Measurements from ENCODE around the gene HMCN2.
A peak's percentile ranks its signal among the peaks of the same experiment; 100 is the strongest.

Gene HMCN2

GRCh38 chr9:130311408-130312140 is 46.0 kb downstream of the HMCN2 start:
- no peak for DNase-seq

DNA sequence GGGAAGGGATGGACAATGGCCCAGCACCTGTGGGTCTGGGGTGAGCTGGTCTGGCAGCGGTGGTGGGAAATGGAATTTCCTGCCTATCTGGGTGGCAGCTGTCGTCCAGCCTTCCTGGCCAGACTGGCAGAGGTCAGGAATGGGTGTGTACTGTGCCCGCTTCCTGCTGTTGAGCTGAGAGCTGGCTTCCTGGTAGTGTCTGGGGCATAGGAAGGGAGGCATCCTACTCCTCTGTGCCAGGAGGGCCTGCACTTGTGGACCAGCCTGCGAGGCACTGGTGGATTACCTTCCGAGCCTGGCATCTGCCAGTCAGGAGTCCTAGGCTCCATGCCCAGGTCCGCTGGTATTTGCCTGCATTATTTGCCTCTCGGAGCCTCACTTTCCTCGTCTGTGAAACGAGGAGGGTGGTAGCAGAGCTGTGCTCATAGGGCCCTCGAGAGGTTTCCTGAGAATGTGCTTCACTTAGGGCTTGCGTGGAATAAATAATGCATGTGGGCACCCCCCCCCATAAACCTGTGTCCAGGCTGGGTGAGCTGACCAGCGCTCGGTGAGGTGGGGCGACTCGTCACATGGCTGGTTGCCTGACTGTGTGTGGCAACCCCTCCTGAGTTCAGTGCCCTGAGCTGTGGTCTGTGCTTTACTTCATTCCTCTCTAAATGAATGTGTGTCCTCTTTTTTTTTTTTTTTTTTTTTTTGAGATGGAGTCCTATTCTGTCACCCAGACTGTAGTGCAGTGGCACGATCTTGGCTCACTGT is 47.7 kb downstream of the HMCN2 start:
- DNase-seq, result no peak

GRCh38 chr9:130315446-130316226 is 50.1 kb downstream of the HMCN2 start:
- no peak for DNase-seq

GRCh38 chr9:130316430-130316829 is 50.9 kb downstream of the HMCN2 start:
- DNase-seq, result no peak

DNA sequence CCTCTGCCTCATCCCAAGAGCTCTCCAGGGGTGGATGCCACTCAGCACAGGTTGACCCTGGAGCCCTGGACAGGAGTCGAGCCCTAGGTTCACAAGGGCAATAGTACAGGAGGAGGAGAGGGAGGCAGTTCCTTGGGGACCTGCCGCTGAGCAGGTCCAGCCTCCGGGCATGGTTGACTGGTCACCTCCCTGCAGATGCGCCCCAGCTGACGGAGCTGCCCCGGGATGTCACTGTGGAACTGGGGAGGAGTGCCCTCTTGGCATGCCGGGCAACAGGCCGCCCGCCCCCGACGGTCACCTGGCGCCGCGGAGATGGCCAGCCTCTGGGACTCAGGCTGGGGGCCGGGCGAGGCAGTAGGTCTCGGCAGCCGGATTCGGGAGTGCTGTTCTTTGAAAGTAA is 53.7 kb downstream of the HMCN2 start:
- no peak for DNase-seq

DNA sequence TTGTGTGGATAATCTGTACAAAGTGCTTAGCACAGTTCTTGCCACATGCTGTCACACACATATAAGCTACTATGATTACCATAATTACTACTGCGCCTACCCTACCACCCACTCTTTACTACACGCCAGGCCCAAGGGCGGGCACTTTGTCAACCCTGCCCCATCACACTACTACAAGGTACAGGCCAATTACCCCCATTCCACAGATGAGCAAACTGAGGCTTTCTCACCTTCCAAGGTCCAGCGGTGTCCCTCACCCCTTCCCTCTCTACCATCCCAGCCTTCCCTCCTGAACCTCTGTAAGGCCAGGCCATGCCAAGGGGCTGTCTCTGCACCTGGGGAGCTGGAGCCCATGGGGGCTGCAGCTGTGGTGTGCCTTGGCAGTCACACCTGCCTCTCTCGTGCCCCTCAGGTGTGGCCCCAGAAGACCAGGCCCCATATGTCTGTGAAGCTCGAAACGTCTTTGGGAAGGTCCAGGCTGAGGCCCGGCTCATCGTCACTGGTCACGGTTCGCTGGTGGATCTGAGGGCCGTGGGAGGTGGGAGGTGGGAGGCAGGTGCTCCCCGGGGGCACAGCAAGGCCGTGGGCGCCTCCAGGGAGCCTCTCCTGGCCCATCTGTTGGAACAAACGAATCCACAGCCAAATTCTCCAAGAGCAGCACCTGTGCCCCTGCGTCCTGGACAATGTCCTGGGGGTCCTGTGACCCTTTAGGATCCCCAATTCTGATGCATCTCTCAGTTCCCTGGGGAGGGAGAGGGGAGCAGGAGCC is 54.6 kb downstream of the HMCN2 start:
- no peak for DNase-seq

GRCh38 chr9:130320723-130321481 is 55.3 kb downstream of the HMCN2 start:
- DNase-seq, result no peak

- DNase-seq, result no peak
Measured at GRCh38 chr9:130321539-130321938, 56.0 kb downstream of the HMCN2 start.

DNA sequence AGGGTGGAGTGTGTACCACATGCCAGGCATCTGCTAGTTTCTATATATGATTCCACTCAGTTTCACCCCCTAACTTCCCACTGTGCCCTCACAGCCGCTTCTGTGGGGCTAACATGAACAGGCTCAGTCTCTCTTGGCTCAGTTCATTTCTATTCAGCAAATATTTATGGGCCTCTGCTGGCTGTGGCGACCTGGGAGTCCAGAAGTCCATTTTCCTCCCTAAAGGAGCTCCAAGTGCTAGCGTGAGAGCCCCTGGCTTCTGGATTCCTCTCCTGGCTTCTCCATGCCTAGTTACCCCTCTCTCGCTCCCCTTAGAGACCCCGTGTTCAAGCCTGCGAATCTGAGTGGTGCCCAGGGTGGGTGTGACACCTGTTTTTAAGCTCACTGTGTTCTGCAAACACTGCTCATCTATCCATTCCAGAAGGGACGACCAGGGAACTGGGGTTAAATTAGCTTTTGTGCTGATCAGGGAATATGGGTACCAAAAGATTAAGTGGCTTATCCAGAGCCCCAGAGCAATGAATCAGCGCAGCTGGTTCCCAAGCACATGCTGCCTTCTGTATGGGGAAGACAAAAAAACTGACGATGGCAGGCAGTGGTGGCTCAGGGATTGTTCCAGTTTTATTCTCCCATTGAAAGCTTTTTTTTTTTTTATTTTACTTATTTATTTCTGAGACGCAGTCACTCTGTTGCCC is 57.6 kb downstream of the HMCN2 start:
- DNase-seq, result no peak

DNA sequence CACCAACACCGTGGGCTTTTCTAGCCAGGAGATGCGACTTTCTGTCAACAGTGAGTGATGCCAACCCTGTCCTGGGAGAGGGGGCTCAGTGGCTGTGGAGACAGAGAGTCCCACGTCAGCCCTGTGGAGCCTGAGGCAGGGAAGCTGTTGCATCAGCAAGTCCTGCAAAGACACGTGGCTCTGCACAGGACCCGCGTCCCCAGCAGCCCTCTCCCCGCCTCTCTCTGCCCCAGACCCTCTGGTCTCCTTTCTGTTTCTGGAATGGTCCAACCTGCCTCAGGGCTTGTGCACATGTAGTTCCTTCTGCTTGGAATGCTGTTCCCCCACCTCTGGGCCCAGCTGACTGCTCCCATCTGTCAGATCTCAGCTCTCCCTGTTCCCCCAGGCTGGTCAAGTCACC is 60.4 kb downstream of the HMCN2 start:
- DNase-seq, result no peak

DNA sequence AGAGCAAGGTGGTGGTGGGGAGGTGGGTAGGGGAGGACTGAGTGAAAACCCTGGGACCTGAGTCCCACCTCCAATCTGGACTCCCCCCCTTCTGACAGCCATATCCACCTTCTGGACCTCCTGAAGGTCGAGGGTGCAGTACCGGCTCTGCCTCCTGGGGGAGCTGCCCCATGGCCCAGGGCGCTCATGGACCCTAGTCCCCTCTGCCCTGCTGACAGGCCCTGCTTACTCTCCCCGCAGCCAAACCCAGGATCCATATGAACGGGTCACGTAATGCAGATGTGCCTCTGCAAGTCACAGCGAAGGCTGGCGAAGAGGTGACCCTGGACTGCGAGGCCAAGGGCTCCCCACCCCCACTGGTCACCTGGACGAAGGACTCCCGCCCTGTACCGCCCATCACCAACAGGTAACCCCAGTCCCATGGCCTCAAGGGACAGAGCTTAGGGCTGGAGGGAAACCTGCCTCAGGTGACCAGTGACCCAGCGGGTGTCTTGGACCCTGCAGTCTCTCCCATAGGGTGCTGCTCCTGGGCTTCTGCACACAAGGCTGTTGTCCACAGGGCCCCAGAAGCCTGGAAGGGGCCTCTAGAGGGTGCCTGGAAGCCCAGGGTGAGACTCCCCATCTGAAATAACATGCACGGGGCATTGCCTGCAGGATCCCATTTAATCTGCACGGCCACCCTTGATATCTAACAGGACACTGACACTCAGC is 61.7 kb downstream of the HMCN2 start:
- no peak for DNase-seq

GRCh38 chr9:130327781-130328348 is 62.3 kb downstream of the HMCN2 start:
- DNase-seq, result no peak

GRCh38 chr9:130328349-130328801 is 62.8 kb downstream of the HMCN2 start:
- no peak for DNase-seq

DNA sequence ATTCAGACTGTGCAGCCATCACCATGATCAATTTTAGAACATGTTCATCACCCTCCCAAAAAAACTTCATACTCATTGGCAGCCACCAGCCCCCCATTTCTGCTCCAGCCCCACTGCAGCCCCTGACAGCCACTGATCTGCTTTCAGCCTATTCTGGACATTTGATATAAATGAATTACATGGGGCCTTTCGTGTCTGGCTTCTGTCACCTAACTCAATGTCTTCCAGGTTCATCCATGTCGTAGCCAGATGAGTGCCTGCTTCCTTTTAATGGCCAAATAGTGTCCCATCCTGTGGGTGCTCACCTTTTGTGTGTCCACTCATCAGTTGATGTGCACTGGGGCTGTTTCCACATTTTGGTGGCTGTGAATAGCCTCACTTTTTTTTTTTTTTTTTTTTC is 63.5 kb downstream of the HMCN2 start:
- no peak for DNase-seq

- DNase-seq, result no peak
Measured at GRCh38 chr9:130330202-130330862, 64.8 kb downstream of the HMCN2 start.

DNA sequence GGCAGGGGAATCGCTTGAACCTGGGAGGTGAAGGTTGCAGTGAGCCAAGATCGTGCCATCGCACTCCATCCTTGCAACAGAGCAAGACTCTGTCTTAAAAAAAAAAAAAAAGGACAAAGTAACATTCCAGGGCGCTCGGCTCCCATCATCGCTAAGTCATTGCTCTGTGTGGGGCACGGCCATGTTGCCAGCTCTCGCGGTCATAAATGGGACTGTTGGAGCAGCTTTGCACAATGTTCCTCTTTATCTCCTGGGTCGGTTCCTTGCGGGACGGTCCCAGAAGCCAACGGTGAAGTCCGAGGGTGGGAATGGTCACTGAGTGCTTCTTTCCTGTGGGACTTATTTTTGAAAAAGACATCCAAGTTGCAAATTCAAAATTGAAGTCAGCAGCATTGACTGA is 65.5 kb downstream of the HMCN2 start:
- DNase-seq, result no peak

GRCh38 chr9:130331573-130331972 is 66.0 kb downstream of the HMCN2 start:
- DNase-seq, result no peak

- DNase-seq, result no peak
Measured at GRCh38 chr9:130332384-130332926, 66.9 kb downstream of the HMCN2 start.

DNA sequence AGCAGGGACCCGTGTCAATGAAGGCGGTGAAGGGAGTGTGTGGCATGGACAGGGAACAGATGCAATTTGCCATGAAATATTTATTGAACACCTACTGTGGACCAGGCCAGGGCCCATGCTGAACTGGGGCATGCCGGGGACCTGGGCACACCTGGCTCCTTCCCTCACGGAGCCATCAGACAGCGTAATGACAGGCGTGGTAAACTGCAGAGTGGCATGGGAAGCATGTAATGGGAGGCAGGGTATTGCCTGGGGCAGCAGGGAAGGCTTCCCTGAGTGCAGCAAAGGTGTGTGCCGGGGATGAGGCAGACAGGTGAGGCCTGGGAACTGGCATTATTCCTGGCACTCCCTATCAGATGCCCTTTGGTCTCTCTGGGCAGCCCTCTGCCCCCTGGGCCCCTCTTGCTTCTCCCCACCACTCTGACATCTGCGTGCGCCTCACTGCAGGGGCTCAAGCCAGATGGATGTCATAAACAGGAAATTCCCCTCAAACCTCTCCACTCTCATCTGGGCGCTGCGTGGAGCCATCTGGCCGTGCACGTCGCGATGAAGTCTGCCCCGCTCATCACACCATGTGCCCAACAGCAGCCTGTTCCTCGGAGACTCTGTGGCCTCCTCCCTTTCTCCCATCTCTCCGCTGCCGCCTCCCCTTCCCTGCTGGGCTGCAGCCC is 67.6 kb downstream of the HMCN2 start:
- peak; percentile 39 for DNase-seq
